ENCODE measurements around the gene DGLUCY. TPM values are rescaled to one million over a fixed set of nuclear protein-coding genes. Genes with fewer than 3 reads are reported as not detected.
"Not testable (repeated sequence)": the region's sequence is repeated elsewhere in the genome, so short reads cannot be mapped to it uniquely, and the experiment has no call there.

The DGLUCY gene
- total and polyA plus RNA-seq, 2 experiments from 2014 or later = 15.2 to 15.7 TPM

GRCh38 chr14:91244501-91244901 lies 130.6 kb downstream of the DGLUCY start, which contains the start of gene GPR68:
GPR68 (minus strand) TSS chr14:91244704; CDS start chr14:91235050, 9,654 bp downstream.
- H2AFZ ChIP-seq = peak within 1 kb of the TSS; percentile 47
- peaks cover 25% of the 10 kb centered on the region for H3K4me1 ChIP-seq (ENCODE audit: insufficient read depth)

GRCh38 chr14:91245029-91245428 lies 131.2 kb downstream of the DGLUCY start:
- no peak for TF ChIP-seq EZH2phosphoT487 (IDR thresholded peaks at IDR 0.05; ENCODE audit: insufficient read depth, low read depth)
- no peak for TF ChIP-seq EZH2 (IDR thresholded peaks at IDR 0.05; ENCODE audit: insufficient read depth, poor library complexity, severe bottlenecking)
- Histone ChIP-seq H3K27ac (peak overlapping the region; percentile 98), H3K4me2 (ENCODE audit: unreplicated experiment) (peak overlapping the region; percentile 87), H3K4me3 (peak overlapping the region; percentile 70; the same call in 1 of the 2 replicates), H2AFZ (peak overlapping the region; percentile 47), H4K20me1 (ENCODE audit: insufficient read depth) (no peaks in the 10 kb centered on the region), H3K36me3 (ENCODE audit: low read depth) (no peaks in the 10 kb centered on the region), H3K9ac (peak overlapping the region; percentile 86), H3K4me1 (ENCODE audit: insufficient read depth) (peaks cover 25% of the 10 kb centered on the region), H3F3A (ENCODE audit: insufficient read depth) (peaks cover 30% of the 10 kb centered on the region), H3K9me2 (ENCODE audit: insufficient read depth) (no peaks in the 10 kb centered on the region), H3K9me3 (ENCODE audit: low read depth) (no peaks in the 10 kb centered on the region), H3K79me2 (ENCODE audit: insufficient read depth) (peaks cover 24% of the 10 kb centered on the region), H3K27me3 (replicated peaks; ENCODE audit: insufficient read depth) (no peaks in the 10 kb centered on the region)
- no peak for DNase-seq
- WGBS, 2 experiments (ENCODE audit: low coverage in 1 of 2, low lambda C conversion rate in 2 of 2, missing lambda C conversion rate in 2 of 2) = 72 to 76% methylated on average over 9 of the region's 9 CpGs
- in situ Hi-C loops (cut with MboI) = no loop called here

More at GRCh38 chr14:91244501-91244901, 130.6 kb downstream of the DGLUCY start, which contains the start of gene GPR68:
- Histone ChIP-seq H3K36me3 (ENCODE audit: low read depth) (no peaks in the 10 kb centered on the region), H4K20me1 (ENCODE audit: insufficient read depth) (no peaks in the 10 kb centered on the region), H3K9me3 (ENCODE audit: low read depth) (no peaks in the 10 kb centered on the region), H3K4me2 (ENCODE audit: unreplicated experiment) (peak within 1 kb of the TSS; percentile 87), H3F3A (ENCODE audit: insufficient read depth) (peaks cover 27% of the 10 kb centered on the region), H3K4me3 (peak within 1 kb of the TSS; percentile 70), H3K27me3 (replicated peaks; ENCODE audit: insufficient read depth) (no peaks in the 10 kb centered on the region), H3K27ac (peak within 1 kb of the TSS; percentile 98), H3K9ac (peak within 1 kb of the TSS; percentile 86), H3K9me2 (ENCODE audit: insufficient read depth) (no peaks in the 10 kb centered on the region), H3K79me2 (ENCODE audit: insufficient read depth) (peaks cover 28% of the 10 kb centered on the region)
- in situ Hi-C loops (cut with MboI) = no loop called here
- no peak for TF ChIP-seq EZH2 (IDR thresholded peaks at IDR 0.05; ENCODE audit: insufficient read depth, poor library complexity, severe bottlenecking)
- no peak for TF ChIP-seq EZH2phosphoT487 (IDR thresholded peaks at IDR 0.05; ENCODE audit: insufficient read depth, low read depth)
- DNase-seq = peak; percentile 92
- 2 to 4% methylated on average over 12 of the region's 12 CpGs for WGBS, 2 experiments (ENCODE audit: low coverage in 1 of 2, low lambda C conversion rate in 2 of 2, missing lambda C conversion rate in 2 of 2)

GRCh38 chr14:91245616-91246015 lies 131.7 kb downstream of the DGLUCY start:
- Histone ChIP-seq H3K4me1 (ENCODE audit: insufficient read depth) (peaks cover 31% of the 10 kb centered on the region), H3K79me2 (ENCODE audit: insufficient read depth) (peaks cover 19% of the 10 kb centered on the region; the same call in 1 of the 2 replicates), H3F3A (ENCODE audit: insufficient read depth) (peaks cover 35% of the 10 kb centered on the region)
- H3K36me3 ChIP-seq (ENCODE audit: low read depth); H3K4me2 ChIP-seq (ENCODE audit: unreplicated experiment); H3K4me3 ChIP-seq; in situ Hi-C loops (cut with MboI); H3K9me2 ChIP-seq (ENCODE audit: insufficient read depth); H3K9me3 ChIP-seq (ENCODE audit: low read depth); H2AFZ ChIP-seq; H4K20me1 ChIP-seq (ENCODE audit: insufficient read depth); DNase-seq; H3K9ac ChIP-seq; H3K27ac ChIP-seq; H3K27me3 ChIP-seq (replicated peaks; ENCODE audit: insufficient read depth): not testable (repeated sequence)
- 95% methylated on average over 8 of the region's 8 CpGs for WGBS, 2 experiments (ENCODE audit: low coverage in 1 of 2, low lambda C conversion rate in 2 of 2, missing lambda C conversion rate in 2 of 2)

GRCh38 chr14:91246051-91246852 lies 132.4 kb downstream of the DGLUCY start:
- 97 to 100% methylated on average over 15 of the region's 15 CpGs for WGBS, 2 experiments (ENCODE audit: low coverage in 1 of 2, low lambda C conversion rate in 2 of 2, missing lambda C conversion rate in 2 of 2)
- in situ Hi-C loops (cut with MboI) = no loop called here
- Histone ChIP-seq H3K79me2 (ENCODE audit: insufficient read depth) (peaks cover 13% of the 10 kb centered on the region; the same call in 1 of the 2 replicates), H3K9ac (no peak overlapping the region), H3K36me3 (ENCODE audit: low read depth) (no peaks in the 10 kb centered on the region), H3K27ac (no peak overlapping the region), H3K27me3 (replicated peaks; ENCODE audit: insufficient read depth) (no peaks in the 10 kb centered on the region), H3K4me3 (no peak overlapping the region), H3F3A (ENCODE audit: insufficient read depth) (peaks cover 42% of the 10 kb centered on the region), H2AFZ (no peak overlapping the region), H3K4me1 (ENCODE audit: insufficient read depth) (peaks cover 38% of the 10 kb centered on the region), H3K4me2 (ENCODE audit: unreplicated experiment) (no peak overlapping the region), H3K9me3 (ENCODE audit: low read depth) (no peaks in the 10 kb centered on the region), H4K20me1 (ENCODE audit: insufficient read depth) (no peaks in the 10 kb centered on the region), H3K9me2 (ENCODE audit: insufficient read depth) (no peaks in the 10 kb centered on the region)
- TF ChIP-seq EZH2phosphoT487 (IDR thresholded peaks at IDR 0.05; ENCODE audit: insufficient read depth, low read depth) (no peak), EZH2 (IDR thresholded peaks at IDR 0.05; ENCODE audit: insufficient read depth, poor library complexity, severe bottlenecking) (no peak)
- no peak for DNase-seq

Measured in GM23248 (cell line).